ENCODE results near the gene CNPY2.

CNPY2 gene

DNA sequence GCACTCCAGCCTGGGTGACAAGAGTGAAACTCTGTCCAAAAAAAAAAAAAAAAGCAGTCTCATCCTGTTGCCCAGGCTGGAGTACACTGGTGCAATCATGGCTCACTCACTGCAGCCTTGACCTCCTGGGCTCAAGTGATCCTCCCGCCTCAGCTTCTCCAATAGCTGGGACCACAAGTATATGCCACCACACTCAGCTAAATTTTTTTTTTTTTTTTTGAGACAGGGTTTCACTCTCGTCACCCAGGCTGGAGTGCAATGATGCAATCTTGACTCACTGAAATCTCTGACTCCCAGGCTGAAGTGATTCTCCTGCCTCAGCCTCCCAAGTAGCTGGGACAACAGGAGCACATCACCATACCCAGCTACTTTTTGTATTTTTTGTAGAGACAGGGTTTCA is 5.2 kb upstream of the CNPY2 start:
- peak; percentile 11 for DNase-seq (ENCODE audit: low read depth)
- TF ChIP-seq, protein P1, sequence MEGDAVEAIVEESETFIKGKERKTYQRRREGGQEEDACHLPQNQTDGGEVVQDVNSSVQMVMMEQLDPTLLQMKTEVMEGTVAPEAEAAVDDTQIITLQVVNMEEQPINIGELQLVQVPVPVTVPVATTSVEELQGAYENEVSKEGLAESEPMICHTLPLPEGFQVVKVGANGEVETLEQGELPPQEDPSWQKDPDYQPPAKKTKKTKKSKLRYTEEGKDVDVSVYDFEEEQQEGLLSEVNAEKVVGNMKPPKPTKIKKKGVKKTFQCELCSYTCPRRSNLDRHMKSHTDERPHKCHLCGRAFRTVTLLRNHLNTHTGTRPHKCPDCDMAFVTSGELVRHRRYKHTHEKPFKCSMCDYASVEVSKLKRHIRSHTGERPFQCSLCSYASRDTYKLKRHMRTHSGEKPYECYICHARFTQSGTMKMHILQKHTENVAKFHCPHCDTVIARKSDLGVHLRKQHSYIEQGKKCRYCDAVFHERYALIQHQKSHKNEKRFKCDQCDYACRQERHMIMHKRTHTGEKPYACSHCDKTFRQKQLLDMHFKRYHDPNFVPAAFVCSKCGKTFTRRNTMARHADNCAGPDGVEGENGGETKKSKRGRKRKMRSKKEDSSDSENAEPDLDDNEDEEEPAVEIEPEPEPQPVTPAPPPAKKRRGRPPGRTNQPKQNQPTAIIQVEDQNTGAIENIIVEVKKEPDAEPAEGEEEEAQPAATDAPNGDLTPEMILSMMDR (conservative IDR thresholded peaks at IDR 0.05; ENCODE audit: low read length) = no peak
- no peak overlapping the region for H3K4me3 ChIP-seq (ENCODE audit: low read length)

DNA sequence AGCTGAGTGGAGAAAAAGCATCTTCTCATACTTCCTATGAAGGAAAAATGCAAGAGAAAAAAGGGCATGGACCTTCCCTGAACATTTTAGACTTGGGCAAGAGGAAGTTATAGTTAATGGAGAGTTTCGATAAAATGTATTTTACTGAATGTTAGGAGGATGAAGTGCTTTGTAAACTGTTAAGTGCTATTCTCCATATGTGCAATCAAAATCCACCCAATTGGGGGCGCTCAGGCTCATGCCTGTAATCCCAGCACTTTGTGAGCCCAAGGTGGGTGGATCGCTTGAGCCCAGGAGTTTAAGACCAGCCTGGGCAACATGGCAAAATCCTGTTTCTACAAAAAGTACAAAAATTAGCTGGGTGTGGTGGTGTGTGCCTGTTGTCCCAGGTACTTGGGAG is 1.9 kb upstream of the CNPY2 start:
- no peak for DNase-seq (ENCODE audit: low read depth)
- H3K4me3 ChIP-seq (ENCODE audit: low read length) = no peak overlapping the region
- TF ChIP-seq, protein P1 (conservative IDR thresholded peaks at IDR 0.05; ENCODE audit: low read length) = no peak

DNA sequence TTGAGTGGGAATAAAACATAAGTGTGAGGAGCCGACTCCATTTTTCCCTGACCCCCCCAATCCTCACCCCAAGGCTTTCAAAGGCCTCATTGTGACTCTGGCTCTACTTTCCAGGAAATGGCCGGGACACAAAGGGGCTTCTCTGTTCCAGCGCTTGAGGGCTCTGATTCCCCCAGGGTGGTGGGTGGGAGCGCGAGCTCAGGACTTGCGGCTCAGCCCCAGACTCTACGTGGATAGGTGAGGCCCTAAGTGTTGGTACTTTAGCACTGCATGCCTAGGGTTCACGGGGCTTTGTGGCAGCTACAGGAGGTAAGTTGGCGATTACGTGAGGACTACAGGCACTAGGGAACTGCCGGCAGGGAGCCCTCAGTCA is 553 bp downstream of the CNPY2 start:
- TF ChIP-seq, protein P1 (conservative IDR thresholded peaks at IDR 0.05; ENCODE audit: low read length) = no peak
- peak overlapping the region; percentile 95 for H3K4me3 ChIP-seq (ENCODE audit: low read length)
- no peak for DNase-seq (ENCODE audit: low read depth)

DNA sequence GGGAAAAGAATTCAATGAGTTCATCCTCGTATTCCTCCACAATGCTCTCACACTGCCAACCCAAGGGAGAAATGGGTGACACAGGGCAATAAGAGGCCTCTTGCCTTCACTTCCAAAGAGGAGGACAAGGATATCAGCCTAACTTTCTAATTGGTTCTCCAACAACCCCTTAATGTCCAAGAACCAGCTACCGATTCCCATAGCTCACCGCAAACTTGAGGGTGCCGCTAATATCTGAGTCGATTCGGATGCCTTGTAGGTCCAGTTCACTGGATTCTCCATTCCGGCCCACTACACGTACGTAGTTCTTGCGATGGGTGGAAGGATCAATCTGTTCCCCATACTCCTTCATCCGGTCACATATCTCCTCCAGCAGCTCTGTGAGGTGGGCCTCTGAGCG is 4.8 kb downstream of the CNPY2 start:
- H3K4me3 ChIP-seq (ENCODE audit: low read length) = no peak overlapping the region
- TF ChIP-seq, protein P1 (conservative IDR thresholded peaks at IDR 0.05; ENCODE audit: low read length) = no peak
- DNase-seq (ENCODE audit: low read depth) = no peak

DNA sequence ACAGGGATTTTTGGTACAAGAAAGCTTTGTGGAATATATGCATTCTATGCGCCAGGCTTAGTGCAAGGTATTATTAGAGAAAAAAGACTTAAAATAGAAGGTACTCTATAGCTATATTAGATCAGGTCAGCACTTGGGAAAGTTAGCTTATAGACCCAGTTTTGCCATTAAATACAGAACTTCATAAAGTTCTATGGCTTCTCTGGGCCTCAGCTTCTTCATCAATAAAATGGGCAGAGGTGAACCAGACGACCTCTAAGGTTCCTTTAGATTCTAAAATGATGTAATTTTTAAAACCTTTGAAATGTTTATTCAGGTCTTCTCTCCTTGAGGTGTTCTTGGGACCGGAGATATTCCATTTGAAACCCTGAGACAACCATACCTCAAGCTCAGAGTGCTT is 7.1 kb downstream of the CNPY2 start:
- DNase-seq (ENCODE audit: low read depth) = no peak
- TF ChIP-seq, protein P1 (conservative IDR thresholded peaks at IDR 0.05; ENCODE audit: low read length) = no peak
- no peak overlapping the region for H3K4me3 ChIP-seq (ENCODE audit: low read length)

DNA sequence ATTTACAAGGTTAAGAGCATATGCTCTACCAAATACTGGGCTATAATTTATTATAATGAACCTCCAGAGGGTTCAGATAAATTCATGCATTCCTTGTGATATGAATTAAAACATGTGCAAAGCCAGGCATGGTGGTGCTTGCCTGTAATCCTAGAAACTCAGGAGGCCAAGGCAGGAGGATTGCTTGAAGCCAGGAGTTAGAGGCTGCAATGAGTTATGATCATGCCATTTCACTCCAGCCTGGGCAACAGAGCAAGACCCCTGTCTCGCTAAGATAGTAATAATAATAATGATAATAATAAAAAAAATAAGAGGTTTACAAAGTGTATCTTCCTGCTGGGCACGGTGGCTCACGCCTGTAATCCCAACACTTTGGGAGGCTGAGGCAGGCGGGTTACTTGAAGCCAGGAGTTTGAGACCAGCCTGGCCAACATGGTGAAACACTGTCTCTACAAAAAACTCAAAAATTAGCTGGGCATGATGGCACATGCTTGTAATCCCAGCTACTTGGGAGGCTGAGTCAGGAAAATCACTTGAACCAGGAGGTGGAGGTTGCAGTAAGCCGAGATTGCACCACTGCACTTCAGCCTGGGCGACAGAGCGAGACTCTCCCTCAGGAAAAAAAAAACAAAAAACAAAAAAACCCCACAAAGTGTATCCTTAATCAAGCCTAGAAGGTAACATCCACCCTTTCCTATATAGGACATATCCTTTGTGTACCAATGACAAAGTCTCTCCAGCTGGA is 8.4 kb downstream of the CNPY2 start:
- no peak overlapping the region for H3K4me3 ChIP-seq (ENCODE audit: low read length)
- no peak for DNase-seq (ENCODE audit: low read depth)
- TF ChIP-seq, protein P1 (conservative IDR thresholded peaks at IDR 0.05; ENCODE audit: low read length) = no peak

DNA sequence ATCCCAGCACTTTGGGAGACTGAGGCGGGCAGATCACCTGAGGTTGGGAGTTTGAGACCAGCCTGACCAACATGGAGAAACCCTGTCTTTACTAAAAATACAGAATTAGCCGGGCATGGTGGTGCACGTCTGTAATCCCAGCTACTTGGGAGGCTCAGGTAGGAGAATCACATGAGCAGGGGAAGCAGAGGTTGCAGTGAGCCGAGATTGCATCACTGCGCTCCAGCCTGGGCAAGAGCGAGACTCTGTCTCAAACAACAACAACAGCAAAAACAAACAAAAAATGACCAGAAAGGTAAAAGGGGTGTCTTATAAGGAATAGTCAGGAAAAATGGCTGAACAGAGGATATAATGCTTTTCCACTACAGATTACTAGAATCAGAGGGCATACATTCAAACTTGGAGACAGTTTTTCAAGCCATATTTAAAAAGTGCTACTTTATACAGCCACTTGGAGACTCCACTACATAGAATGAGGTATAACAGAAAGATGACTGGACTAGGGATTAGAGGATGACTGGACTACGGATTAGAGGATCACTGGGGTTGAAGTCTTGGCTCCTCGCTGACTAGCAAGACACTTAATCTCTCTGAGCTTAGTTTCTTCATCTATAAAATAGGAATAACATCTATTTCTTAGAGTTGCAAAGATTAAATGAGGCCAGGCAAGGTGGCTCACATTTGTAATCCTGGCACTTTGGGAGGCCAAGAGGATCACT is 10.8 kb downstream of the CNPY2 start:
- TF ChIP-seq, protein P1 (conservative IDR thresholded peaks at IDR 0.05; ENCODE audit: low read length) = no peak
- H3K4me3 ChIP-seq (ENCODE audit: low read length) = no peak overlapping the region
- no peak for DNase-seq (ENCODE audit: low read depth)
